GM13977 (cell line): ENCODE measurements around the gene RAB6B.
A peak's percentile ranks its signal among the peaks of the same experiment; 100 is the strongest.

Experiments used
- DNase-seq: peaks from one replicate; pipeline ENCODE4 v3.0.0; 2012; ENCODE audit warnings: low spot score
- in situ Hi-C: fragments of 300-500 bp; cut with MboI; formaldehyde crosslinking; loops from one replicate; pipeline ENCODE4 v1.12.0; 2022; ENCODE audit warnings: low sequenced_read_pairs, low pct_unique_long_range_greater_than_20kb, mixed read lengths, inconsistent platforms; ENCODE audit not compliant: unreplicated experiment
- TF ChIP-seq, protein P1 (sequence below): IDR thresholded peaks from 2 replicates; pipeline ENCODE4 v1.5.1; 2012; ENCODE audit warnings: mild to moderate bottlenecking, control low read depth; ENCODE audit not compliant: insufficient read depth; ENCODE audit errors: extremely low read depth, missing control alignments

RAB6B gene

GRCh38 chr3:133815386-133815785 is 80.3 kb downstream of the RAB6B start:
- in situ Hi-C loops: no loop called here
- no peak for DNase-seq
- TF ChIP-seq, protein P1, sequence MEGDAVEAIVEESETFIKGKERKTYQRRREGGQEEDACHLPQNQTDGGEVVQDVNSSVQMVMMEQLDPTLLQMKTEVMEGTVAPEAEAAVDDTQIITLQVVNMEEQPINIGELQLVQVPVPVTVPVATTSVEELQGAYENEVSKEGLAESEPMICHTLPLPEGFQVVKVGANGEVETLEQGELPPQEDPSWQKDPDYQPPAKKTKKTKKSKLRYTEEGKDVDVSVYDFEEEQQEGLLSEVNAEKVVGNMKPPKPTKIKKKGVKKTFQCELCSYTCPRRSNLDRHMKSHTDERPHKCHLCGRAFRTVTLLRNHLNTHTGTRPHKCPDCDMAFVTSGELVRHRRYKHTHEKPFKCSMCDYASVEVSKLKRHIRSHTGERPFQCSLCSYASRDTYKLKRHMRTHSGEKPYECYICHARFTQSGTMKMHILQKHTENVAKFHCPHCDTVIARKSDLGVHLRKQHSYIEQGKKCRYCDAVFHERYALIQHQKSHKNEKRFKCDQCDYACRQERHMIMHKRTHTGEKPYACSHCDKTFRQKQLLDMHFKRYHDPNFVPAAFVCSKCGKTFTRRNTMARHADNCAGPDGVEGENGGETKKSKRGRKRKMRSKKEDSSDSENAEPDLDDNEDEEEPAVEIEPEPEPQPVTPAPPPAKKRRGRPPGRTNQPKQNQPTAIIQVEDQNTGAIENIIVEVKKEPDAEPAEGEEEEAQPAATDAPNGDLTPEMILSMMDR: no peak

DNA sequence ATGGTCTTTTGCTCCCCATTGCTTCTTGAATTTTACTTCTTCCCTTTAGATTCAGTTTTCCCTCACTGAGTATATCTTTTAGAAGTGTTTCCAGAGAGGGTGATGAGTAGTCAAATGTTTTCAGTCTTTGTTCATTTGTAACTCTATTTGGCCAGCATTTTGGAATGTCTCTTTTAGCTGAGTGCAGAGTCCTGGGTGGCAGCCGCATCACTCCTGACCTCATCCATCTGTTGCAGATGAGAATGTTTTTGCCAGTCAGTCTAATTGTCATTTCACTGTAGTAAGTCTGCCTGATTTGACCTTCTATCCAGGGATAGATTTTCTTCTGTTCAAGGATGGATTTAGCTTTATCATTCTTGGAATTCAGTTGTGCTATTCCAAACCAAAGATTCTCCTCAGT is 82.8 kb downstream of the RAB6B start:
- in situ Hi-C loops: no loop called here
- TF ChIP-seq, protein P1: no peak
- no peak for DNase-seq

DNA sequence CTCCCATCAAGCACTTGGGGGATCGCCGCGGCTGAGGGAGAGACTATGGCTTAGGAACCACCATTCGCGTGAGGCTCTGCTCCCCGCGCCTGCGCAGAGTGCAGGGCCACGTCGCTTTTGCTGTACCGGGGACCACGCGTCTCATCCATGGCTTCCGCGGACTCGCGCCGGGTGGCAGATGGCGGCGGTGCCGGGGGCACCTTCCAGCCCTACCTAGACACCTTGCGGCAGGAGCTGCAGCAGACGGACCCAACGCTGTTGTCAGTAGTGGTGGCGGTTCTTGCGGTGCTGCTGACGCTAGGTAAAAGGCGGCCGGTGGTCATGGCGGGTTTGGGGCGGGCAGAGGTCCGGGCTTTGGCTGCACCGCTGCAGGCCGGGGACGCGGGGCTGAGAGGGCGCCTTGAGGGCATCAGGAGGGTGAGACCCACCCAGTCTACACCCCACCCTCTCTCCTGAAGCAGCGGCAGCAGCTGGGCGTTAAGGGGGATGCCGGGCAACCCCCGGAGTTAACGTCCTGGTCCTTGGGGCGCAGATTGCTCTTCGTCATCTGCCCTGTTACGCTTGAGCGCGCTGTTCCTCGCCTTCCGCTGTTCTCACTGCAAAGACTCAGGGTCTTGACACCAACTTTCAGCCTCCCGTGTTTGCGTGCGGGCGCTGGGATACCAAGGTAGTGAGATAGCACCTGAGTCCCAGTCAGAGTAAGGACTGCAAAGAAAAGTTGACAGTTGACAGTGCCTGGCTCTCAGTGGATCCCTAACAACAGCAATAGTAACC is 89.8 kb downstream of the RAB6B start, which contains the start of gene SRPRB:
SRPRB (plus strand) TSS at position 114 of the 774 bp plus-strand sequence; CDS start at position 148, 34 bp downstream.
- in situ Hi-C loops: no loop called here
- TF ChIP-seq, protein P1: no peak
- DNase-seq: peak; percentile 95

DNA sequence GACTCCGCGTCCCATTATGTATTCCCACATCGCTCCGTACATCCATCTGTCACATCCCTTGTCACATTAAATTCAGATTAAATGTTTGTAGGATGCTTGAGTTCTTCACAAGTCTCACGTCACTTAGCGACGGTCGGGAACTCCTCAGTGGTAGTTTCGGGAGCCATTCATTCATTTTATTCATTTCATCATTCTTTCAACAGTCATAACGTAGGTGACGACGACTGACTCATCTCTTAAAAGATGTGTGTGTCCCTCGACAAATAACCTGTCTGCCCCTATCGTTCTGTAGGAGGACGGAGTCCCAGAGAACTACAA is 90.3 kb downstream of the RAB6B start:
- TF ChIP-seq, protein P1: no peak
- in situ Hi-C loops: no loop called here

DNA sequence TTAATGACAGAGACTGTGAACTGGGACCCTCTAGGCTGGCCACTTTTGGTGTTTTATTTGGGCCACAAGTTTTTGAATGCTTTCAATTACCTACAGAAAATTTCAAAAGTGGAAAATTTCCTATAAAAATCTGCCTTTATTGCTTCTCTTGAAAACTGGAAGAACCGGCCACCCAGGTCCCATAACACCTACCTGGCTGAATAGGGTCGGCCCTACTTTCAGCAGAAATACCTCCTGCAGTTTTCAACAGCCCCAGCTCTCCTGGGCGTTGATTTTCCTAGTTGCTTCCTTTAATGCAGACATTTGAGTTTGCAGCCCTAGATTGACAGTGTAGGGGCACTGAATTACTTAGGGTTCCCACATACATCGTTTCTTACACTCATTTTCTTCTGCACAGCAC is 90.8 kb downstream of the RAB6B start:
- no peak for DNase-seq
- in situ Hi-C loops: no loop called here
- TF ChIP-seq, protein P1: no peak

More for the DNA sequence above, 90.3 kb downstream of the RAB6B start:
- no peak for DNase-seq

DNA sequence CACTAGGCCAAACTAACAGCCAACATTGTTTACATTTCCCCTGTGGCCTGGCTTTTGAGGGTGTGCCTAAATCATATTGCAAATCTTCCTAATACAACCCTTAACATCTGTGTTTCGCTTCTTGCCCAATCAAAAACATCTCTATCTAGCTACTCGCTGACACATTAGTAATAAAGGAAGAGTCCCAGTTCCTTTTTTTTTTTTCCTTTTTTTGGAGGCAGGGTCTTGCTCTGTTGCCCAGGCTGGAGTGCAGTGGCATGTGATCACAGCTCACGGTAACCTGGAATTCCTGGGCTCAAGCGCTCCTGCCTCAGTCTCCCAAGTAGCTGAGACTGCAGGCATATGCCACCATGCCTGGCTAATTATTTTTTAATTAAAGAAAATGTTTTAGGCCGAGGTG is 92.2 kb downstream of the RAB6B start:
- in situ Hi-C loops: no loop called here
- TF ChIP-seq, protein P1: no peak
- DNase-seq: no peak
